ENCODE data around the gene ACMSD. TPM values are rescaled to one million over a fixed set of nuclear protein-coding genes. Genes with fewer than 3 reads are reported as not detected.
A peak's percentile ranks its signal among the peaks of the same experiment; 100 is the strongest.

ACMSD gene
- total and polyA plus RNA-seq, 2 experiments from 2014 or later: 0.11 TPM; not detected in 1

DNA sequence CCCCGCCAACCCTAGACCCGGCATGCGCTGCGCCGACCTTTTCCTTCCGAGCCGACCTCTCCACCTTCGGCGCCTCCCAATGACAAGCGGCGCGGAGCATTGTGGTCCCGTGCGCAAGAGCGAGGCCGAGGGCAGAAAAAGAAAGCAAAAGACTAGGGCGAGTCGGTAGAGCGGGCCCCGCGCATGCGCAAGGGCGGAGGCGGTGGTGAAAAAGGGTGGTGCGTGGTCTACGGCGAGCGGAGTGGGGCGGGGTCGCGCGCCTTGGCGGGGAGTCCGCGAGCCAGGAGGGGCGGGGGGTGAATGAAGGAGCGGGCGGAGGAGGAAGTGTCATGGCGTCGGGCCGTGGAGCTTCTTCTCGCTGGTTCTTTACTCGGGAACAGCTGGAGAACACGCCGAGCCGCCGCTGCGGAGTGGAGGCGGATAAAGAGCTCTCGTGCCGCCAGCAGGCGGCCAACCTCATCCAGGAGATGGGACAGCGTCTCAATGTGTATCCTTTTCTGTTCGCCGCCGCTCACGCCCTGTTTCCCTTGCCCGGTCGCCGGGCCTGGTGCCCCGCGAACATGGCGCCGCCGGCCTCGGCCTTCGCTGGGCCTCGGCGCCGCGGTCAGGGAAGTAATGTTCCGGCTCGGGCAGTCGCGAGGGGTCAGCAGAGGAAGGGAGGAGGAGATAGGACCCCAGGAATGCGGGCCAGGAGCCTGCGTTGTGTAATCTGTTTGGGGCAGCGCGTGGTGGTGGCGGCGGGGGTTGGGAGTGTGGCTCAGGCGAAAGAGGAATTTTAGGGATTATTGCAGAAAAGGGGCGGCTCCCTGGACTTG lies 80.3 kb downstream of the ACMSD start, which contains the start of gene CCNT2 (continued):
- no peak for TF ChIP-seq EZH2 (IDR thresholded peaks at IDR 0.05; ENCODE audit: low read depth, unreplicated experiment)
- TF ChIP-seq NANOG (IDR thresholded peaks at IDR 0.05; ENCODE audit: borderline replicate concordance): no peak
- no peak for TF ChIP-seq ZNF331 (CRISPR knock-in tag; IDR thresholded peaks at IDR 0.05; ENCODE audit: low read depth)
- TF ChIP-seq, protein P1, sequence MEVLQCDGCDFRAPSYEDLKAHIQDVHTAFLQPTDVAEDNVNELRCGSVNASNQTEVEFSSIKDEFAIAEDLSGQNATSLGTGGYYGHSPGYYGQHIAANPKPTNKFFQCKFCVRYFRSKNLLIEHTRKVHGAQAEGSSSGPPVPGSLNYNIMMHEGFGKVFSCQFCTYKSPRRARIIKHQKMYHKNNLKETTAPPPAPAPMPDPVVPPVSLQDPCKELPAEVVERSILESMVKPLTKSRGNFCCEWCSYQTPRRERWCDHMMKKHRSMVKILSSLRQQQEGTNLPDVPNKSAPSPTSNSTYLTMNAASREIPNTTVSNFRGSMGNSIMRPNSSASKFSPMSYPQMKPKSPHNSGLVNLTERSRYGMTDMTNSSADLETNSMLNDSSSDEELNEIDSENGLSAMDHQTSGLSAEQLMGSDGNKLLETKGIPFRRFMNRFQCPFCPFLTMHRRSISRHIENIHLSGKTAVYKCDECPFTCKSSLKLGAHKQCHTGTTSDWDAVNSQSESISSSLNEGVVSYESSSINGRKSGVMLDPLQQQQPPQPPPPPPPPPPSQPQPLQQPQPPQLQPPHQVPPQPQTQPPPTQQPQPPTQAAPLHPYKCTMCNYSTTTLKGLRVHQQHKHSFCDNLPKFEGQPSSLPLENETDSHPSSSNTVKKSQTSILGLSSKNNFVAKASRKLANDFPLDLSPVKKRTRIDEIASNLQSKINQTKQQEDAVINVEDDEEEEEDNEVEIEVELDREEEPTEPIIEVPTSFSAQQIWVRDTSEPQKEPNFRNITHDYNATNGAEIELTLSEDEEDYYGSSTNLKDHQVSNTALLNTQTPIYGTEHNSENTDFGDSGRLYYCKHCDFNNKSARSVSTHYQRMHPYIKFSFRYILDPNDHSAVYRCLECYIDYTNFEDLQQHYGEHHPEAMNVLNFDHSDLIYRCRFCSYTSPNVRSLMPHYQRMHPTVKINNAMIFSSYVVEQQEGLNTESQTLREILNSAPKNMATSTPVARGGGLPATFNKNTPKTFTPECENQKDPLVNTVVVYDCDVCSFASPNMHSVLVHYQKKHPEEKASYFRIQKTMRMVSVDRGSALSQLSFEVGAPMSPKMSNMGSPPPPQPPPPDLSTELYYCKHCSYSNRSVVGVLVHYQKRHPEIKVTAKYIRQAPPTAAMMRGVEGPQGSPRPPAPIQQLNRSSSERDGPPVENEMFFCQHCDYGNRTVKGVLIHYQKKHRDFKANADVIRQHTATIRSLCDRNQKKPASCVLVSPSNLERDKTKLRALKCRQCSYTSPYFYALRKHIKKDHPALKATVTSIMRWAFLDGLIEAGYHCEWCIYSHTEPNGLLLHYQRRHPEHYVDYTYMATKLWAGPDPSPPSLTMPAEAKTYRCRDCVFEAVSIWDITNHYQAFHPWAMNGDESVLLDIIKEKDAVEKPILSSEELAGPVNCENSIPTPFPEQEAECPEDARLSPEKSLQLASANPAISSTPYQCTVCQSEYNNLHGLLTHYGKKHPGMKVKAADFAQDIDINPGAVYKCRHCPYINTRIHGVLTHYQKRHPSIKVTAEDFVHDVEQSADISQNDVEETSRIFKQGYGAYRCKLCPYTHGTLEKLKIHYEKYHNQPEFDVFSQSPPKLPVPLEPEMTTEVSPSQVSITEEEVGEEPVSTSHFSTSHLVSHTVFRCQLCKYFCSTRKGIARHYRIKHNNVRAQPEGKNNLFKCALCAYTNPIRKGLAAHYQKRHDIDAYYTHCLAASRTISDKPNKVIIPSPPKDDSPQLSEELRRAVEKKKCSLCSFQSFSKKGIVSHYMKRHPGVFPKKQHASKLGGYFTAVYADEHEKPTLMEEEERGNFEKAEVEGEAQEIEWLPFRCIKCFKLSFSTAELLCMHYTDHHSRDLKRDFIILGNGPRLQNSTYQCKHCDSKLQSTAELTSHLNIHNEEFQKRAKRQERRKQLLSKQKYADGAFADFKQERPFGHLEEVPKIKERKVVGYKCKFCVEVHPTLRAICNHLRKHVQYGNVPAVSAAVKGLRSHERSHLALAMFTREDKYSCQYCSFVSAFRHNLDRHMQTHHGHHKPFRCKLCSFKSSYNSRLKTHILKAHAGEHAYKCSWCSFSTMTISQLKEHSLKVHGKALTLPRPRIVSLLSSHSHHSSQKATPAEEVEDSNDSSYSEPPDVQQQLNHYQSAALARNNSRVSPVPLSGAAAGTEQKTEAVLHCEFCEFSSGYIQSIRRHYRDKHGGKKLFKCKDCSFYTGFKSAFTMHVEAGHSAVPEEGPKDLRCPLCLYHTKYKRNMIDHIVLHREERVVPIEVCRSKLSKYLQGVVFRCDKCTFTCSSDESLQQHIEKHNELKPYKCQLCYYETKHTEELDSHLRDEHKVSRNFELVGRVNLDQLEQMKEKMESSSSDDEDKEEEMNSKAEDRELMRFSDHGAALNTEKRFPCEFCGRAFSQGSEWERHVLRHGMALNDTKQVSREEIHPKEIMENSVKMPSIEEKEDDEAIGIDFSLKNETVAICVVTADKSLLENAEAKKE (CRISPR knock-in tag; IDR thresholded peaks at IDR 0.05): no peak
- TF ChIP-seq ETS1 (IDR thresholded peaks at IDR 0.05): peak; percentile 69; the same call in 1 of the 2 replicates
- no peak for TF ChIP-seq EZH2phosphoT487 (IDR thresholded peaks at IDR 0.05; ENCODE audit: unreplicated experiment)

All from GM23338 (cell line).